ENCODE data around the gene TNC.

Gene TNC

GRCh38 chr9:115025721-115026120 lies 92.2 kb downstream of the TNC start:
- DNase-seq = no peak
- in situ Hi-C loops (cut with HindIII; ENCODE audit: low pct_ligation_motif_present, low pct_unique_long_range_greater_than_20kb, low sequenced_read_pairs) = no loop called here

DNA sequence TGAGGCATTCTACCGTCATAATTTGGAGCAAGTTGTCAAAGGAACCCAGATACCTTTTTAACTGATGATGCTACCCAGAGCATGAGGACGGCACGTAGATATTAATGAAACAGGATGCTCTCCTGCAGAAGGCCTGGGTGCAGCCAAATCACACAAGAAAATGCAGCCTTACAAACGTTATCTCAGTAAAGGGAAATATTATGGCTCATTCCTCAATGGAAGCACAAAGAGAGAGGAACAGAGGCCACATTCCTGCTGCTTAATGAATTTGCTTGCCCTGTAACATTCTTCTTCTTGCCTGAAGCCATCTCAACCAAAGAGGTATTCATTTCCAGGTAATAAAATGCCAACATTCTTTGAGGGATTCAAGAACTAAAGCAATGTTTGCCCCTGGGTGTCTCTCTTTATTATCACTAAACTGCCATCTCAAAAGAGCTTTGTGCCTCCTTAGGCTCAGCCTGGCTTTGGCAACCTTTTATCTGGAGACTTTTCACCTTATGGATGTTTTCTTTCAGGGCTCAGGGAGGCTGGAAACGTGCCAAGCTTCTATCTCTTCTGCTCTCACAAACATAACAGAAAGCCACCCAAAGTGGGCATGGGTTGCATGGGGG lies 92.9 kb downstream of the TNC start:
- no peak for DNase-seq
- in situ Hi-C loops (cut with HindIII; ENCODE audit: low pct_ligation_motif_present, low pct_unique_long_range_greater_than_20kb, low sequenced_read_pairs) = no loop called here

DNA sequence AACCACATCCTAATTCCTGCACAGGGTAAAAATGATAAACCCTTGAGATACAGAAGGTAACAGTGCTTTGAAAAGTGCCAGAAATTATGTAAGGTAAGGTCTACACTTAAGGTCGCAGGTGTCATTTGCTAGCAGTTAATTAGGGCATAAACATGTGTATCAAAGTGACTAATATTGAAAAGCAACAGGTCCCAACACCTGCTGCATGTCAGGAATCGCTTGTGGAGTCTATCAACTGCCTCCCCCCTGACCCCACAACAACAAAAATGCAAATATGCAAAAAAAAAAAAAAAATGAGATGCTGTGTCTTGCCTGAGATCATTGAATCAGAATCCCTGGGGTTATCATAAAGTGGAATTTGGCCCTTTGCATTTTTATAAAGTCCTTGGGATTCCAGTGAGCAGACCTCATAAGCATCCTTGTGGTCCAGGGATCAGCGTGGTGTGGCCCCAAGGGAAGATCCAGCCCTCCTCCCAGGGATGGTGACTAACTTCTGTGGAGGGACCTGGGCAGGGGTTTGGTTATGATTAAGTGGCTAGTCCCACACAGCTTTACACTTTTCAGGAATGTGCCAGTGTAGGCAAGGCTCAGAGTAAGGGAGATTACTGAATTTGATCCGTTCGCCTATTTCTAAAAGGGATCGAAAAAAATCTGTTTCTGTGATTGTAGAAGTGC lies 95.1 kb downstream of the TNC start:
- DNase-seq = peak; percentile 74
- in situ Hi-C loops (cut with HindIII; ENCODE audit: low pct_ligation_motif_present, low pct_unique_long_range_greater_than_20kb, low sequenced_read_pairs) = no loop called here

DNA sequence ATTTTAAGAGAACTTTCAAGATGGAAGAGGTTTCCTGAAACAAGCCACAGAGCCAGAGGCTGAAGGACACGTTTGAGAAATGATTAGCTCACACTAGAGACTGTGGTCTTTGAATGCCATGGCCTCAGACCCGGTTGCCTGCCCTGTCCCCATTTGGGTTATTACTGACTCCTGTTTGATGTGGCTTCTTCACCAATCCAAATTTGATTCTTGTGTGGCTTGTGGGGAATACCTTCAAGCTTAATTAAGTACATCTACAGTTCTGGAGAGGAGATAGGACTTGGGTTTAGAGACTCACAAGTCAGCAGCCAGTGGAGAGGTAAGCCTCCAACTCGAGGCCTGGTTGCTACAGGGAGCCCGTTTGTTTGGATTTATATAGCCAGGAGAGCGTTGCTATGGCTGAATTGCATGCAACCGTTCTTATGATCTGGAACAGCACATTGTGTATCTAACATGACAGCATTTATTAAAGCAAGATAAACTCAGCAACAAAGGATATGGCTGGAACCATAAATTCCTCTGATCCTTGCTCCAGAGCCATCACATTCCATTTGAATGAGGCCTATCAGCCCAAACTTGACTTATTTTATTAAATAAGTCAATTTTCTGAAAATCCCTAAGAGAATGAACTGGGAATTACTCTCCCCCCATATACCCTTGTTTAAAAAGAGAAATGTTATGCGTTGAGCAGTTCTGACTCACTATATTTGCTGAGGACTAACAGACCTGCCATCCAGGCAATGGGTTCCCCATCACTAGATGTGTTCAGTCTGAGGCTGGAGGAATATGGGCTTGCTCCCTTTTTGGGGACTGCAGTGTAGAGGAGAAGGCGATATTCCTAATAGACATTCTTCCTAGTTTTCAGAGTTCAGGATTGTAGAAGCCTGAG lies 99.2 kb downstream of the TNC start:
- no peak for DNase-seq
- in situ Hi-C loops (cut with HindIII; ENCODE audit: low pct_ligation_motif_present, low pct_unique_long_range_greater_than_20kb, low sequenced_read_pairs) = no loop called here

DNA sequence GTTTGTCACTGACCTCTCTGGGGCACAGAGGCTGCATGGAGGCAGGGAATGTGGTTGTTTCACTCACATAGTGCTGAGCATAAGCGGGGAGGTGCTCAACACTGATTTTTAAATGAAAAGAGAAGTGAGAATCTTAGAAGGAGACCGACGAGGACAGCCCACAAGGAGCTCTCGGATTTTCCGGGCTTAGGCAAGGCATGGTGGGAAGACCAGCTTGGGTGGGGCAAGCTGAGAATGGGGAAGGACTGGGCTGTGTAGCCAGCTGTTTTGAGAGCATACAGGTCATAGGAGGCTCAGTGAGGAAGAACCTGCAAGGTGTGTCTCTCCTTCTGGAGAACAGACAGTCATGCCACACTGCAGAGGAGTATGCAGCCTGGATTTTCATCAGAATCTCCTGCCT lies 101.6 kb downstream of the TNC start:
- DNase-seq = no peak
- in situ Hi-C loops (cut with HindIII; ENCODE audit: low pct_ligation_motif_present, low pct_unique_long_range_greater_than_20kb, low sequenced_read_pairs) = no loop called here

DNA sequence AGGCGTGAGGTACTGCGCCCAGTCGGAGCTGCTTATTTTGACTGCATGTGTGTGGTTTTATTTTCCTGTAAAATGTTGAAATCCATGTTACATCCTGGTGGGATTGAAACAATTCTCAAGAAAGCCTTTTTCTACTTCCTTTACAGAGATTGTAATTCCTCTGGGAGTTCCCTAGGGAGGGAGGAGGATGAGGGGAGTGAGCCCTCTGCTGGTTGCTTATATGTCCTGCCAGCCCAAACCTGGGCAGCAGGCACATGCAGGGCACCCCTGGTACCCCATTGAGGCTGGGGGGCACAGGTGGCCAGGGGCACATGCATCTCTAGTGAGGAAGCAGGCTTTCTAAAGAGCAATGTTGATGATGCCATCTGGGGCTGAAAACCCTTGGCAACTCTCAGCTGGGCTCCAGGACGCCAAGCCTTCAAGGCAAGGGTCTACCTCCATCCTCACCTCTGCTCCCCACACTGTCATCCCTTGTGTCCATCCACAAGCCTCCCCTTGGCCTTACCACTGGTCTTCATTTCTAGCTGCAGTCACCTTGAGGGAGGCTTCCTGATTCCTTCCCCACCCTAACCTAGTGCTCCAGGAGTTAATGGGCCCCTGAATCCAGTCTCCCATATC lies 102.8 kb downstream of the TNC start:
- in situ Hi-C loops (cut with HindIII; ENCODE audit: low pct_ligation_motif_present, low pct_unique_long_range_greater_than_20kb, low sequenced_read_pairs) = no loop called here
- peak; percentile 55 for DNase-seq

DNA sequence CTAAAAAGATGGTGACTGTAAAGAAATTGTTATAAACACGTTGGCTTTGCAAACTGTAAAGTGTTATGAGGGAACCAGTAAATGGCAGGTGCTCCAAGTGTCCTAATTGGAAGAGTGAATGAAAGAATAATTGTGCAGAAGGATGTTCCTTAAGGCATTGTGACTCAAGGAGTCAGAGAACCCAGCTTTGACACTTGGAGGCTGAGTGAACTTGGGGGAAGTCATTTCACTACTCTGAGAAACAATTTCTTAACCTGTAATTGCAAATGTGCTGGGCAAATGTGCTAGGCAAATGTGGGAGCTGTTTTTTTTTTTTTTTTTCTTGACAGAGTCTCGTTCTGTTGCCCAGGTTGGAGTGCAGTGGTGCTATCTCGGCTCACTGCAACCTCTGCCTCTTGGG lies 103.5 kb downstream of the TNC start:
- in situ Hi-C loops (cut with HindIII; ENCODE audit: low pct_ligation_motif_present, low pct_unique_long_range_greater_than_20kb, low sequenced_read_pairs) = no loop called here
- no peak for DNase-seq

GRCh38 chr9:115013998-115014397 lies 104.0 kb downstream of the TNC start:
- in situ Hi-C loops (cut with HindIII; ENCODE audit: low pct_ligation_motif_present, low pct_unique_long_range_greater_than_20kb, low sequenced_read_pairs) = no loop called here
- DNase-seq = peak; percentile 60

DNA sequence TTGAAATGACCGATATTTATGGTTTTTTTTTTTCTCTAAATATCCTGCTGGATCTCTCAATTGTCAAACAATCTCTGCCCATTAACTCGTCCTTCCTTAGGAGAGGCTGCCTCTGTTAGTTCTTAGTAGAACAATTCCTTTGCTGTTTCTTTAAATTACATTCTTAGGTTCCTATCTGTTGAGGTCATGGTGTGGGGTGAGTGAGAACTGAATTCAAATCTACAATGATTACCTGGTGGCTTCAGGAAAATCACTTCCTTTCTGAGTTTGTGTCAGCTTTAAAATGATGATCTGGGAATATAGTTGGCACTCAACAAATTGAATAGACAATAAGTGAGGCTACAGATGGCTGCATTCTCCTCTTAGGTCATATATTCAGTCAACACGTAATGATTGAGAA lies 105.5 kb downstream of the TNC start:
- in situ Hi-C loops (cut with HindIII; ENCODE audit: low pct_ligation_motif_present, low pct_unique_long_range_greater_than_20kb, low sequenced_read_pairs) = no loop called here
- DNase-seq = no peak

DNA sequence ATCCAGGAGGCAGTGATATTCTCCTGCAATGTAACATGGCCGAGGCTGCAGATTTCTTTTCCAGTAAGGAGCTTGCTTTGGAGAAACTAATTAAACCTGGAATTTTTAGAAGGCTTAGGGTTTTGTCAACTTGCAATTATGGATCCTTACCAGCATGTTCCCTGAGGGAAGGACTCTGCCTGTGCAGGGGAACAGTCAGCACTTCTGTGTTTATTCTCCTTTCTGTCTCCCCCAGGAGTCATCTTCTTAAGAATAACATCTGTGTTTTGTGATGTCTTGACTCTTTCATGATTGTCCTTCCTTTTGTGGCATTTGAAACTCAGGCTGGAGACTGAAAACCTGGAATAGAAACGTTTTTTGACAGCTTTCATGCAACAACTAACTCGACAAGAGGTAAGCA lies 107.1 kb downstream of the TNC start:
- in situ Hi-C loops (cut with HindIII; ENCODE audit: low pct_ligation_motif_present, low pct_unique_long_range_greater_than_20kb, low sequenced_read_pairs) = no loop called here
- DNase-seq = no peak

GRCh38 chr9:115008536-115009270 lies 109.3 kb downstream of the TNC start:
- peak; percentile 73 for DNase-seq
- in situ Hi-C loops (cut with HindIII; ENCODE audit: low pct_ligation_motif_present, low pct_unique_long_range_greater_than_20kb, low sequenced_read_pairs) = no loop called here

GRCh38 chr9:115006660-115007059 lies 111.3 kb downstream of the TNC start:
- in situ Hi-C loops (cut with HindIII; ENCODE audit: low pct_ligation_motif_present, low pct_unique_long_range_greater_than_20kb, low sequenced_read_pairs) = no loop called here

DNA sequence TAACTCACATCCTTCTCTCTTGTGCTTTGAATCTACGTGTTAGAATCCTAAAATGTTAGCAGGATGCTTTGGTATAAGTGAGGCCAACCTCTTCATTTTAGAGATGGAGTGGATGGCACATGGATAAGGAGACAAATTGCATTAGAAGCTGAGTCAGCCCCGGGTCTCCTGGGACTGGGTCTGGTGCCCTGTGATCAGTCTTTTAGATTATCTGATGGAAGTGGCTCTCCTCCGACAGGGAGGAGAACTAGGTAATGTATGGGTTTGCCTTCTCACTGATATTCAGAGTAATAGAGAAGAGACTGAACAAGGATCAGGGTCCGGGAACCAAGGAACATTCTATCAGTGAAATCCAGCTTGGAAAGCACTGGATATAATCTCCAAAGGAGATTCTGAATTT lies 112.6 kb downstream of the TNC start:
- no peak for DNase-seq
- in situ Hi-C loops (cut with HindIII; ENCODE audit: low pct_ligation_motif_present, low pct_unique_long_range_greater_than_20kb, low sequenced_read_pairs) = no loop called here

More at GRCh38 chr9:115006660-115007059, 111.3 kb downstream of the TNC start:
- no peak for DNase-seq

DNA sequence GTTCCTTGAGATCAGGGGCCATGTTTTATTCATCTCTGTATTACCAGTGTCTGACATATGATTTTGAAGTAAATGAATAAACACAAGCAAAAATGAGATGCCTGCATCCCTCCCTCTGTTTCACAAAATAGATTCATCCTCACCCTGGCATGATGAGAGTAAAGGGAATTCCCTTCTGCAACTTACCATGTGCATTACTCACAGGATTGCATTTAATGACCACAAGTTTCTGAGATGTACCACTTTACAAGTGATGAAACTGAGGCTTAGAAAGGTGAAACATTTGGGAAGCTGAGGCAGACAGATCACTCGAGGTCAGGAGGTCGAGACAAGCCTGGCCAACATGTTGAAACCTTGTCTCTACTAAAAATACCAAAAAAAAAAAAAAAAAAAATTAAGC lies 113.4 kb downstream of the TNC start:
- no peak for DNase-seq
- in situ Hi-C loops (cut with HindIII; ENCODE audit: low pct_ligation_motif_present, low pct_unique_long_range_greater_than_20kb, low sequenced_read_pairs) = no loop called here

GRCh38 chr9:115002371-115003120 lies 115.4 kb downstream of the TNC start:
- DNase-seq = no peak
- in situ Hi-C loops (cut with HindIII; ENCODE audit: low pct_ligation_motif_present, low pct_unique_long_range_greater_than_20kb, low sequenced_read_pairs) = no loop called here

GRCh38 chr9:115000217-115000639 lies 117.7 kb downstream of the TNC start:
- in situ Hi-C loops (cut with HindIII; ENCODE audit: low pct_ligation_motif_present, low pct_unique_long_range_greater_than_20kb, low sequenced_read_pairs) = no loop called here
- DNase-seq = no peak

DNA sequence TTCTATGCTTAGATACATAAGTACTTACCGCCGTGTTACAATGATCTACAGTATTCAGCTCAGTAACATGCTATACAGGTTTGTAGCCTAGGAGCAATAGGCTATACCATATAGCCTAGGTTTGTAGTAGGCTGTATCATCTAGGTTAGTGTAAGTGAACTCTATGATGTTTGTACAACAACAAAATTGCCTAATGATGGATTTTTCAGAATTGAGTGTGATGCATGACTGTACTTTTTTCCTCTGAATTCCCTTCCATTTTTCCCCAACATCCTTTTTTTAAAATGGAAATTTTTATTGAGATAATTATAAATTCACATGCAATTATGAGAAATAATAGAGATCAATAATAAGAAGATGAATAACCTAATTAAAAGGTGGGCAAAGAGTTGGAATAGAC lies 119.6 kb downstream of the TNC start:
- in situ Hi-C loops (cut with HindIII; ENCODE audit: low pct_ligation_motif_present, low pct_unique_long_range_greater_than_20kb, low sequenced_read_pairs) = no loop called here
- DNase-seq = no peak

- in situ Hi-C loops (cut with HindIII; ENCODE audit: low pct_ligation_motif_present, low pct_unique_long_range_greater_than_20kb, low sequenced_read_pairs) = no loop called here
- DNase-seq = no peak
These were observed 122.2 kb downstream of the TNC start for GRCh38 chr9:114995681-114996221.
